Right lobe of liver (tissue), 6 donors: Measurements from ENCODE around the gene SPDYC. TPM values are rescaled to one million over a fixed set of nuclear protein-coding genes. Genes with fewer than 3 reads are reported as not detected.

Experiments
- ATAC-seq, 4 donors: fragments of 200-7000 bp; cut with Tn5 transposase; one replicate each; pipeline ENCODE4 v1.9.1; 2020; ENCODE audit warnings: mild to moderate bottlenecking in 4 of 4, moderate library complexity in 4 of 4
- DNase-seq, 3 donors: peaks; one replicate each; pipeline ENCODE4 v3.0.0-alpha.2; 2020
- H3K27ac ChIP-seq, 3 donors: fragments of 200-600 bp; one replicate each; pipeline ENCODE4 v1.8.0; 2022
- H3K27me3 ChIP-seq, 2 donors: fragments of 200-600 bp; one replicate each; pipeline ENCODE4 v1.8.0; 2022
- H3K36me3 ChIP-seq, 4 donors: fragments of 200-600 bp; sonication (generic) in 1 of 4; one replicate each; pipeline versions ENCODE4 v1.5.1 to v1.8.0; 2017 to 2022; ENCODE audit warnings: control low read depth in 1 of 4
- H3K4me1 ChIP-seq, 4 donors: fragments of 200-600 bp; sonication (generic) in 1 of 4; one replicate each; pipeline versions ENCODE4 v1.5.1 to v1.8.0; 2017 to 2022; ENCODE audit warnings: control low read depth in 1 of 4
- H3K4me3 ChIP-seq, 3 donors: fragments of 200-600 bp; one replicate each; pipeline ENCODE4 v1.8.0; 2022
- H3K9me3 ChIP-seq, 4 donors: fragments of 200-600 bp; sonication (generic) in 1 of 4; one replicate each; pipeline versions ENCODE4 v1.5.1 to v1.8.0; 2017 to 2022; ENCODE audit warnings: control low read depth in 1 of 4
- CTCF ChIP-seq, 4 donors: fragments of 200-600 bp in 3 of 4; fragments of 450-650 bp in 1 of 4; IDR thresholded peaks; one replicate each; pipeline versions ENCODE4 v1.5.1 to v1.8.0; 2016 to 2022; ENCODE audit warnings: antibody characterized with exemption in 4 of 4, mild to moderate bottlenecking in 2 of 4
- POLR2A ChIP-seq: fragments of 450-650 bp; IDR thresholded peaks from one replicate; pipeline ENCODE4 v1.6.1; 2017; ENCODE audit warnings: antibody characterized with exemption, mild to moderate bottlenecking
- WGBS: methylation state at CpG from one replicate; pipeline ENCODE4 v1.1.6; 2018; ENCODE audit warnings: low coverage, low lambda C conversion rate; ENCODE audit not compliant: insufficient coverage; ENCODE audit errors: missing lambda C conversion rate; 5-methylcytosine and 5-hydroxymethylcytosine counted together
- intact Hi-C, 2 donors: fragments of 100-400 bp; cut with DNase I; formaldehyde crosslinking; loops; one replicate each; pipeline versions ENCODE4 v1.11.2 to v1.14.1; 2022
- total RNA-seq, 6 experiments: library from RNA; depleted of rRNA in 2 of 6; stranded (reverse); fragments of >200 nt in 2 of 6; fragmentation: NEBNext Ultra II Directional in 3 of 6; extraction: Animal tissue kit (Norgen Biotek cat#: 25700) in 3 of 6; gene quantifications; one replicate each; pipeline versions ENCODE4 v1.1.0 to v1.2.4, GENCODE V29; 2016 to 2023
- donor health status: DM: no; HTN: yes; CAD: no.
- donor health status: DM: no; HTN: no; CAD: no.
- donor health status: DM: no; HTN: no; CAD: no.
- donor health status: DM: no; HTN: yes; CAD: no.
- donor health status: DM: no; HTN: yes; CAD: no.

SPDYC gene
- total RNA-seq, 6 experiments from 2014 or later: 0.49 to 1.8 (median 0.87) TPM; not detected in 2

DNA sequence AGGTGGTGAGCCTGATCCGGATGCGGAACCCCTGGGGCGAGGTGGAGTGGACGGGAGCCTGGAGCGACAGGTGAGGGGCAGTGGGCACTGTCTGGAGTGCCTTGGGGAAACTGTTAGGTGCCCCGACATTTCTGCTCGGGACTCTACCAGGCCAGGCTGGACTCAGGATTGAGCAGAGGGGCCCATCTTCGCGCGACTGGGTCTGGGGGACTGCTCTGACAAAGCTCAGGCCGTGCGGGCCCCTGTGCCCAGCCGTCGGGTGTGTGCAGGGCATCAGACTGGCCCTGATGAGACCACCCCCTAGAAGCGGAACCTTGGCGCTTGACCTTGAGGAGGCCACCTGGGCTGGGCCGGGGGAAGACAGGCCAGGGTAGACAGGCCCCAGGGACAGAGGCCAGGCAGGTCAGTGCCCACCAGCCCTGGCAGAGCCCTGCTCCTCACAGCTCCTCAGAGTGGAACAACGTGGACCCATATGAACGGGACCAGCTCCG lies 18.0 kb downstream of the SPDYC start:
- Histone ChIP-seq H3K4me3 (no peak overlapping the region), H3K9me3 (no peaks in the 10 kb centered on the region), H3K36me3 (peaks cover 0 to 54% (median 7%) of the 10 kb centered on the region in 4 donors), H3K4me1 (no peaks in the 10 kb centered on the region), H3K27ac (no peak overlapping the region), H3K27me3 (no peaks in the 10 kb centered on the region)
- DNase-seq (peak in 2 of 3 donors; percentile 42 to 48), ATAC-seq (peak in 1 of 4 donors; percentile 19)
- intact Hi-C loops: loop anchor here in 1 of 2 donors (10.0 kb wide), 1 partner anchor 63 kb away; the partner anchor contains the start of genes FAU and MRPL49
- TF ChIP-seq POLR2A (no peak), CTCF (IDR thresholded peaks at IDR 0.05) (no peak)
- no CpG with 5 or more reads among the region's 20 CpGs for WGBS

- H3K4me1 ChIP-seq: no peaks in the 10 kb centered on the region
- no peaks in the 10 kb centered on the region for H3K9me3 ChIP-seq
- DNase-seq (peak in 2 of 3 donors; percentile 38 to 40), ATAC-seq (no peak)
- TF ChIP-seq POLR2A (no peak), CTCF (IDR thresholded peaks at IDR 0.05) (no peak)
- no peaks in the 10 kb centered on the region for H3K27me3 ChIP-seq
- no peak overlapping the region for H3K27ac ChIP-seq
- intact Hi-C loops: loop anchor here in 1 of 2 donors (10.0 kb wide), 1 partner anchor 64 kb away; the partner anchor contains the start of genes FAU and MRPL49
- 100% methylated on average over 2 of the region's 18 CpGs for WGBS
- H3K36me3 ChIP-seq: peaks cover 0 to 58% (median 7%) of the 10 kb centered on the region in 4 donors
- H3K4me3 ChIP-seq: no peak overlapping the region
These were observed 18.5 kb downstream of the SPDYC start for GRCh38 chr11:65188486-65188885.

GRCh38 chr11:65189191-65189590 lies 19.2 kb downstream of the SPDYC start:
- Histone ChIP-seq H3K27me3 (no peaks in the 10 kb centered on the region), H3K4me3 (no peak overlapping the region), H3K36me3 (peaks cover 0 to 58% (median 7%) of the 10 kb centered on the region in 4 donors), H3K27ac (no peak overlapping the region), H3K9me3 (no peaks in the 10 kb centered on the region), H3K4me1 (no peaks in the 10 kb centered on the region)
- TF ChIP-seq CTCF (IDR thresholded peaks at IDR 0.05) (no peak), POLR2A (no peak)
- DNase-seq (peak in 2 of 3 donors; percentile 22 to 32), ATAC-seq (no peak)
- WGBS: 69% methylated on average over 6 of the region's 10 CpGs
- intact Hi-C loops: loop anchor here in 1 of 2 donors (10.0 kb wide), 1 partner anchor 64 kb away; the partner anchor contains the start of genes FAU and MRPL49

DNA sequence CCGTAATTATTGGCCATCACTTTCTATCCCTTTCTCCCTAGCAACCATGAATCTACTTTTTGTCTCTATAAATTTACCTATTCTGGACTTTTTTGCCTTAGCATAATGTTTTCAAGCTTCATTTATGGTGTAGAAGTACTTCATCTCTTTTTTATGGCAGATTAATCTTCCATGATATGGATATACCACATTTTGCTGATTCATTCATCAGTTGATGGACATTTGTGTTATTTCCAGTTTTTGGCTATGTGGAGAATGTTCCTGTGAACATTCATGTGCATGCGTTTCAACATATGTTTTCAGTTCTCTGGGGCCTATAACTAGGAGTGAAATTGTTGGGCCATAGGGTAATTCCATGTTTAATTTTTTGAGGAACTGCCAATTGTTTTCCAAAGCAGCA lies 24.5 kb downstream of the SPDYC start:
- 100% methylated on average over 2 of the region's 2 CpGs for WGBS
- no peak for ATAC-seq
- no peaks in the 10 kb centered on the region for H3K9me3 ChIP-seq
- no peaks in the 10 kb centered on the region for H3K27me3 ChIP-seq
- no peak overlapping the region for H3K4me3 ChIP-seq
- no peak for TF ChIP-seq POLR2A
- TF ChIP-seq CTCF (IDR thresholded peaks at IDR 0.05): no peak
- intact Hi-C loops: no loop called here
- no peak overlapping the region for H3K27ac ChIP-seq
- H3K36me3 ChIP-seq: peaks cover 0 to 39% (median 0%) of the 10 kb centered on the region in 4 donors
- H3K4me1 ChIP-seq: peaks cover 0 to 10% (median 0%) of the 10 kb centered on the region in 4 donors
- no peak for DNase-seq
